ENCODE results near the gene FOXP4. TPM values are rescaled to one million over a fixed set of nuclear protein-coding genes. Genes with fewer than 3 reads are reported as not detected.

The FOXP4 gene
- total RNA-seq, 1 donor from 2014 or later: 41.9 TPM

DNA sequence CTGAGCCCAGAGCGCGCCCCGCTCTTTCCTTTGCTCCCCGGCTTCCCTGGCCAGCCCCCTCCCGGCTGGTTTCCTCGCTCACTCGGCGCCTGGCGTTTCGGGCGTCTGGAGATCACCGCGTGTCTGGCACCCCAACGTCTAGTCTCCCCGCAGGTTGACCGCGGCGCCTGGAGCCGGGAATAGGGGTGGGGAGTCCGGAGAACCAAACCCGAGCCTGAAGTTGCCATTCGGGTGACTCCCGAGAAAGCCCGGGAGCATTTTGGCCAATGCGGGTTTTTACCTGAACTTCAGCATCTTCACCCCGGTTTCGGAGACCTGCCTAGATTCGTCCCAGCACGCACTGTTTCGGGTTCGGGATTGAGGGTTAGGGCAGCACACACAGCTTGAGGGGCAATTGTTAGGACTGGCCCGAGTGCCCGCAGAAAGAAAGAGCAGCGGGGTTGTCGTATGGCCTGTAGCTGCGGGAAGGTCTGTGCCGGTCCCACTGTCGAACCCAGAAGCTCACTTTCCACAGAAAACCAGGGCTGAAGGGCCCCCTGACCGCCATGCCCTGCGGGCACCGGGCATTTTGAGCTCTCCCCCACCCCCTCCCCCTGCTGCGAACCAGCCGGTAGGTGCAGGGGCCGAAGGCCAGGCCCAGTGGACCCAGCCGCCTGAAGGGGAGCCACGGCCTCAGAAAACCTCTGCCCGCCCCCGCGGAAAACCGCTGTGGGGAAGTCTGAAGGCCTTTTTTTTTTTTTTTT is 2.1 kb downstream of the FOXP4 start:
- Histone ChIP-seq H3K9ac (ENCODE audit: low read length) (peak overlapping the region; percentile 77), H3K9me3 (ENCODE audit: insufficient read depth, low read depth, low read length) (no peaks in the 10 kb centered on the region), H3K4me2 (ENCODE audit: low read length) (peak overlapping the region; percentile 99), H3K27ac (ENCODE audit: low read depth, low read length) (no peak overlapping the region), H3K4me1 (ENCODE audit: insufficient read depth, low read length) (peaks cover 18% of the 10 kb centered on the region), H3K36me3 (ENCODE audit: insufficient read depth, low read length) (no peaks in the 10 kb centered on the region), H4K20me1 (ENCODE audit: insufficient read depth, low read length) (peaks cover 62% of the 10 kb centered on the region), H3K4me3 (ENCODE audit: insufficient read depth, low read depth, low read length) (peak overlapping the region; percentile 85), H3K79me2 (ENCODE audit: insufficient read depth, low read length) (peaks cover 59% of the 10 kb centered on the region), H2AFZ (ENCODE audit: low read depth, low read length) (no peak overlapping the region), H3K27me3 (ENCODE audit: insufficient read depth, low read length) (peaks cover 2% of the 10 kb centered on the region)
- Mint-ChIP-seq H3K27ac (ENCODE audit: unreplicated experiment) (no peak overlapping the region), H3K4me1 (ENCODE audit: low read depth, unreplicated experiment) (peaks cover 8% of the 10 kb centered on the region), H3K4me3 (ENCODE audit: unreplicated experiment) (peak overlapping the region; percentile 98), H3K9me3 (ENCODE audit: unreplicated experiment) (no peaks in the 10 kb centered on the region), H3K36me3 (ENCODE audit: low read depth, unreplicated experiment) (peaks cover 9% of the 10 kb centered on the region), H3K27me3 (ENCODE audit: low read depth, unreplicated experiment) (peaks cover 19% of the 10 kb centered on the region)
- no peak for TF ChIP-seq EZH2 (IDR thresholded peaks at IDR 0.05; ENCODE audit: insufficient read depth, low read length)
- TF ChIP-seq, protein P1, sequence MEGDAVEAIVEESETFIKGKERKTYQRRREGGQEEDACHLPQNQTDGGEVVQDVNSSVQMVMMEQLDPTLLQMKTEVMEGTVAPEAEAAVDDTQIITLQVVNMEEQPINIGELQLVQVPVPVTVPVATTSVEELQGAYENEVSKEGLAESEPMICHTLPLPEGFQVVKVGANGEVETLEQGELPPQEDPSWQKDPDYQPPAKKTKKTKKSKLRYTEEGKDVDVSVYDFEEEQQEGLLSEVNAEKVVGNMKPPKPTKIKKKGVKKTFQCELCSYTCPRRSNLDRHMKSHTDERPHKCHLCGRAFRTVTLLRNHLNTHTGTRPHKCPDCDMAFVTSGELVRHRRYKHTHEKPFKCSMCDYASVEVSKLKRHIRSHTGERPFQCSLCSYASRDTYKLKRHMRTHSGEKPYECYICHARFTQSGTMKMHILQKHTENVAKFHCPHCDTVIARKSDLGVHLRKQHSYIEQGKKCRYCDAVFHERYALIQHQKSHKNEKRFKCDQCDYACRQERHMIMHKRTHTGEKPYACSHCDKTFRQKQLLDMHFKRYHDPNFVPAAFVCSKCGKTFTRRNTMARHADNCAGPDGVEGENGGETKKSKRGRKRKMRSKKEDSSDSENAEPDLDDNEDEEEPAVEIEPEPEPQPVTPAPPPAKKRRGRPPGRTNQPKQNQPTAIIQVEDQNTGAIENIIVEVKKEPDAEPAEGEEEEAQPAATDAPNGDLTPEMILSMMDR (IDR thresholded peaks at IDR 0.05; ENCODE audit: insufficient read depth, low read depth, low read length): no peak
- no peak for FAIRE-seq
- no peak for DNase-seq (ENCODE audit: low read depth)

- Histone ChIP-seq H3K9ac (ENCODE audit: low read length) (no peak overlapping the region), H3K79me2 (ENCODE audit: insufficient read depth, low read length) (peaks cover 61% of the 10 kb centered on the region)
- peaks cover 12% of the 10 kb centered on the region for H3K27me3 Mint-ChIP-seq (ENCODE audit: low read depth, unreplicated experiment)
Measured at GRCh38 chr6:41548841-41549642, 2.9 kb downstream of the FOXP4 start.

More at GRCh38 chr6:41548841-41549642, 2.9 kb downstream of the FOXP4 start:
- H3K36me3 ChIP-seq (ENCODE audit: insufficient read depth, low read length): no peaks in the 10 kb centered on the region
- peaks cover 11% of the 10 kb centered on the region for H3K36me3 Mint-ChIP-seq (ENCODE audit: low read depth, unreplicated experiment)
- H3K4me3 ChIP-seq (ENCODE audit: insufficient read depth, low read depth, low read length): no peak overlapping the region
- no peak for TF ChIP-seq EZH2 (IDR thresholded peaks at IDR 0.05; ENCODE audit: insufficient read depth, low read length)
- TF ChIP-seq, protein P1 (IDR thresholded peaks at IDR 0.05; ENCODE audit: insufficient read depth, low read depth, low read length): no peak
- H3K27me3 ChIP-seq (ENCODE audit: insufficient read depth, low read length): peaks cover 2% of the 10 kb centered on the region
- no peak overlapping the region for H3K27ac ChIP-seq (ENCODE audit: low read depth, low read length)
- no peak for FAIRE-seq
- no peak overlapping the region for H3K27ac Mint-ChIP-seq (ENCODE audit: unreplicated experiment)
- H4K20me1 ChIP-seq (ENCODE audit: insufficient read depth, low read length): peaks cover 69% of the 10 kb centered on the region
- H3K4me3 Mint-ChIP-seq (ENCODE audit: unreplicated experiment): peak overlapping the region; percentile 79
- no peak overlapping the region for H2AFZ ChIP-seq (ENCODE audit: low read depth, low read length)
- peaks cover 20% of the 10 kb centered on the region for H3K4me1 ChIP-seq (ENCODE audit: insufficient read depth, low read length)
- H3K4me2 ChIP-seq (ENCODE audit: low read length): peak overlapping the region; percentile 99
- no peaks in the 10 kb centered on the region for H3K9me3 ChIP-seq (ENCODE audit: insufficient read depth, low read depth, low read length)
- H3K4me1 Mint-ChIP-seq (ENCODE audit: low read depth, unreplicated experiment): peaks cover 8% of the 10 kb centered on the region
- no peaks in the 10 kb centered on the region for H3K9me3 Mint-ChIP-seq (ENCODE audit: unreplicated experiment)
- no peak for DNase-seq (ENCODE audit: low read depth)

Data from astrocyte (in vitro differentiated cells and primary cell).